K562 (cell line): ENCODE measurements around the gene MRPL42. TPM values are rescaled to one million over a fixed set of nuclear protein-coding genes. Genes with fewer than 3 reads are reported as not detected.

Experiments used
- ATAC-seq: fragments of 200-7000 bp; cut with Tn5 transposase; 3 replicates; pipeline ENCODE4 v1.9.1; 2020; ENCODE audit warnings: moderate library complexity
- BruUV-seq: library from RNA; stranded (reverse); fragments of 400-500 nt; replicated peaks from 2 replicates; lab custom pipeline; 2021; lab: Mats Ljungman, UMichigan
- CTCF ChIA-PET: fragments of 300-600 bp; formaldehyde crosslinking; extraction: SDS; loops from one replicate; lab custom pipeline; 2021; ENCODE audit warnings: low intra/inter-chr PET ratio; lab: Yijun Ruan, JAX
- POLR2A ChIA-PET: fragments of 300-600, 350-650 bp; sonication (Branson Sonifier 250); formaldehyde crosslinking; extraction: SDS; loops from one replicate; lab custom pipeline; 2021; ENCODE audit warnings: antibody characterized with exemption, inconsistent platforms; lab: Yijun Ruan, JAX
- DNase-seq, 4 experiments: peaks; one replicate each; pipeline versions ENCODE4 v3.0.0 to v3.0.0-alpha.2; 2011 to 2018; ENCODE audit warnings: low spot score in 3 of 4, mixed read lengths in 3 of 4; ENCODE audit errors: extremely low read depth in 1 of 4
- FAIRE-seq: peaks from 2 replicates; lab custom pipeline; 2011; peaks lifted over from hg19 to GRCh38; lab: Jason Lieb, UNC
- H2AFZ ChIP-seq: 2 replicates; pipeline ENCODE4 v1.6.0; 2011; ENCODE audit warnings: low read depth, low read length, control low read depth, inconsistent platforms
- H3K27ac ChIP-seq: fragments of 200-600 bp; 3 replicates; pipeline ENCODE4 v1.8.0; 2011; ENCODE audit warnings: low read depth, mild to moderate bottlenecking, control low read depth, inconsistent platforms, low read length, moderate library complexity, mixed read lengths; ENCODE audit errors: extremely low read depth
- H3K27me3 ChIP-seq, 2 experiments: fragments of 300-600 bp in 1 of 2; 2 replicates in 1 of 2; 3 replicates in 1 of 2; pipeline versions ENCODE4 v1.6.0 to v1.8.0; 2011; ENCODE audit warnings: inconsistent platforms in 2 of 2, low read length in 2 of 2, mild to moderate bottlenecking in 1 of 2, mixed read lengths in 1 of 2, moderate library complexity in 1 of 2; ENCODE audit not compliant: control insufficient read depth in 2 of 2, insufficient read depth in 2 of 2
- H3K36me3 ChIP-seq: fragments of 300-600 bp; 3 replicates; pipeline ENCODE4 v1.8.0; 2011; ENCODE audit warnings: mild to moderate bottlenecking, low read length, inconsistent platforms; ENCODE audit not compliant: control insufficient read depth, insufficient read depth
- H3K4me1 ChIP-seq, 2 experiments: fragments of 200-600 bp in 1 of 2; replicated peaks in 1 of 2; 2 replicates in 1 of 2; 3 replicates in 1 of 2; pipeline versions ENCODE4 v1.5.1 to v1.8.0; 2011; ENCODE audit warnings: inconsistent platforms in 2 of 2, low read length in 2 of 2, mild to moderate bottlenecking in 1 of 2, mixed read lengths in 1 of 2, moderate library complexity in 1 of 2; ENCODE audit not compliant: control insufficient read depth in 2 of 2, insufficient read depth in 2 of 2
- H3K4me2 ChIP-seq: 2 replicates; pipeline ENCODE4 v1.6.1; 2011; ENCODE audit warnings: low read length, control low read depth, inconsistent platforms, mixed read lengths; ENCODE audit not compliant: insufficient read depth
- H3K4me3 ChIP-seq: fragments of 200-600 bp; sonication (generic), shearing (Covaris generic); 2 replicates; pipeline ENCODE4 v1.5.1; 2016; ENCODE audit warnings: control low read depth, inconsistent platforms
- H3K79me2 ChIP-seq: fragments of 200-600 bp; 3 replicates; pipeline ENCODE4 v1.8.0; 2011; ENCODE audit warnings: low read length, inconsistent platforms; ENCODE audit not compliant: control insufficient read depth, insufficient read depth
- H3K9ac ChIP-seq, 2 experiments: 2 replicates each; pipeline versions ENCODE4 v1.6.0 to v1.6.1; 2011; ENCODE audit warnings: low read depth in 2 of 2, low read length in 2 of 2, control low read depth in 1 of 2, inconsistent platforms in 1 of 2, mild to moderate bottlenecking in 1 of 2, mixed read lengths in 1 of 2; ENCODE audit not compliant: insufficient read depth in 1 of 2
- H3K9me1 ChIP-seq: one replicate; pipeline ENCODE4 v1.6.0; 2011; ENCODE audit warnings: inconsistent platforms, mild to moderate bottlenecking, low read length, moderate library complexity; ENCODE audit not compliant: control insufficient read depth, insufficient read depth
- H3K9me3 ChIP-seq: replicated peaks from 2 replicates; pipeline ENCODE4 v1.5.1; 2011; ENCODE audit warnings: low read depth, low read length, inconsistent platforms; ENCODE audit not compliant: control insufficient read depth, insufficient read depth
- H4K20me1 ChIP-seq: replicated peaks from 2 replicates; pipeline ENCODE4 v1.6.1; 2011; ENCODE audit warnings: low read length, inconsistent platforms, mixed read lengths; ENCODE audit not compliant: control insufficient read depth, insufficient read depth
- BCOR ChIP-seq: fragments of 450-650 bp; IDR thresholded peaks from 2 replicates; pipeline ENCODE4 v1.6.1; 2016
- CHD2 ChIP-seq: IDR thresholded peaks from 2 replicates; pipeline ENCODE4 v1.6.1; 2011; ENCODE audit warnings: low read depth, low read length
- CREBBP ChIP-seq: IDR thresholded peaks from one replicate; pipeline ENCODE4 v1.6.1; 2012; ENCODE audit warnings: low read depth, mild to moderate bottlenecking, control low read depth, inconsistent platforms, low read length
- DNMT1 ChIP-seq: fragments of 450-650 bp; IDR thresholded peaks from 2 replicates; pipeline ENCODE4 v1.6.1; 2016; ENCODE audit warnings: antibody characterized with exemption, mild to moderate bottlenecking
- GATAD2A ChIP-seq: fragments of 450-650 bp; IDR thresholded peaks from 2 replicates; pipeline ENCODE4 v1.6.1; 2017
- NEUROD1 ChIP-seq: fragments of 150-350 bp; IDR thresholded peaks from 2 replicates; pipeline ENCODE4 v1.6.1; 2014; ENCODE audit warnings: borderline replicate concordance, low read length, low read depth; ENCODE audit not compliant: partially characterized antibody
- RB1 ChIP-seq: fragments of 450-650 bp; IDR thresholded peaks from 2 replicates; pipeline ENCODE4 v1.6.1; 2017; ENCODE audit warnings: low read depth, mild to moderate bottlenecking
- SAFB ChIP-seq: fragments of 200-400 bp; formaldehyde crosslinking; IDR thresholded peaks from 2 replicates; pipeline ENCODE4 v1.6.1; 2017; ENCODE audit warnings: low read depth, low read length, borderline replicate concordance
- SIN3A ChIP-seq, 2 experiments: fragments of 150-350 bp in 1 of 2; IDR thresholded peaks; 2 replicates each; pipeline ENCODE4 v1.6.1; 2011 to 2016; ENCODE audit warnings: borderline replicate concordance in 2 of 2, low read depth in 2 of 2, low read length in 2 of 2, mild to moderate bottlenecking in 2 of 2, moderate library complexity in 2 of 2; ENCODE audit not compliant: control insufficient read depth in 1 of 2
- SIX5 ChIP-seq, 2 experiments: IDR thresholded peaks; 2 replicates each; pipeline ENCODE4 v1.6.1; 2011; ENCODE audit warnings: low read length in 2 of 2, borderline replicate concordance in 1 of 2, low read depth in 1 of 2, mild to moderate bottlenecking in 1 of 2, moderate library complexity in 1 of 2; ENCODE audit not compliant: insufficient read depth in 1 of 2
- TBL1XR1 ChIP-seq, 2 experiments: IDR thresholded peaks; 2 replicates each; pipeline ENCODE4 v1.6.1; 2012; ENCODE audit warnings: improper control_type of control experiment in 2 of 2, low read length in 2 of 2, mild to moderate bottlenecking in 1 of 2
- TCF7 ChIP-seq: sonication (generic); IDR thresholded peaks from 2 replicates; pipeline ENCODE4 v1.6.1; 2016; ENCODE audit warnings: antibody characterized with exemption, borderline replicate concordance
- XRCC3 ChIP-seq: fragments of 450-650 bp; IDR thresholded peaks from 2 replicates; pipeline ENCODE4 v1.6.1; 2017; ENCODE audit warnings: mild to moderate bottlenecking, moderate library complexity
- XRCC5 ChIP-seq: fragments of 200-400 bp; formaldehyde crosslinking; IDR thresholded peaks from 2 replicates; pipeline ENCODE4 v1.6.1; 2017; ENCODE audit warnings: low read depth, mild to moderate bottlenecking, low read length
- ZBED1 ChIP-seq: IDR thresholded peaks from 2 replicates; pipeline ENCODE4 v1.6.1; 2014
- ZBTB17 ChIP-seq: fragments of 450-650 bp; formaldehyde crosslinking; IDR thresholded peaks from 2 replicates; pipeline ENCODE4 v1.4.0; 2020; ENCODE audit warnings: mild to moderate bottlenecking
- ZBTB7A ChIP-seq: IDR thresholded peaks from 2 replicates; pipeline ENCODE4 v1.6.1; 2011; ENCODE audit warnings: low read depth, mild to moderate bottlenecking, low read length, moderate library complexity, borderline replicate concordance; ENCODE audit not compliant: control insufficient read depth
- ZC3H11A ChIP-seq: IDR thresholded peaks from 2 replicates; pipeline ENCODE4 v1.6.1; 2012; ENCODE audit warnings: low read depth, low read length, improper control_type of control experiment
- ZNF766 ChIP-seq: fragments of 200-800 bp; sonication (Bioruptor generic); conservative IDR thresholded peaks from 2 replicates; pipeline ENCODE4 v1.6.1; 2016; ENCODE audit warnings: missing genetic modification characterization, missing compliant biosample characterization
- ZNF778 ChIP-seq: fragments of 450-650 bp; formaldehyde crosslinking; IDR thresholded peaks from 2 replicates; pipeline ENCODE4 v1.4.0; 2020; ENCODE audit warnings: mild to moderate bottlenecking, moderate library complexity
- WGBS: fragments of 100-300 bp; shearing (Covaris generic); methylation state at CpG from one replicate; pipeline ENCODE4 v1.1.6; 2016; ENCODE audit warnings: low coverage, mixed read lengths; ENCODE audit not compliant: insufficient coverage; ENCODE audit errors: missing lambda C conversion rate; 5-methylcytosine and 5-hydroxymethylcytosine counted together
- in situ Hi-C: fragments of 300-500 bp; cut with MboI; formaldehyde crosslinking; loops from 4 replicates; pipeline ENCODE4 v1.15.0; 2018; ENCODE audit warnings: inconsistent platforms, mixed read lengths
- intact Hi-C: fragments of 100-400 bp; cut with micrococcal nuclease; formaldehyde crosslinking; loops from 2 replicates; pipeline ENCODE4 v1.14.2; 2022
- polyA plus RNA-seq, 8 experiments: library from polyadenylated mRNA; depleted of rRNA in 4 of 8; stranded (reverse) in 5 of 8; unstranded in 3 of 8; fragments of >200 nt; fragmentation: Nextera tagmentation in 2 of 8; fragmentation: Illumina TruSeq in 1 of 8; extraction: Ambion mirVana in 2 of 8; extraction: Trizol in 1 of 8; gene quantifications; 2 replicates each; pipeline versions ENCODE4 v1.2.1 to v1.2.3, GENCODE V29; 2011 to 2014; ENCODE audit warnings: inconsistent platforms in 1 of 8, missing spikeins in 1 of 8
- total RNA-seq, 7 experiments: library from RNA; depleted of rRNA in 6 of 7; stranded (reverse); fragments of >200 nt in 6 of 7; fragmentation: Illumina TruSeq in 2 of 7; extraction: Trizol in 2 of 7; gene quantifications; 2 replicates each; pipeline versions ENCODE4 v1.2.1 to v1.2.3, GENCODE V29; 2011 to 2021; ENCODE audit warnings: low replicate concordance in 1 of 7
- TF ChIP-seq, protein P1 (sequence below): fragments of 250-450 bp; sonication (Bioruptor Pico); IDR thresholded peaks from 2 replicates; pipeline ENCODE4 v1.8.0; 2021; ENCODE audit warnings: mild to moderate bottlenecking, moderate library complexity

Gene MRPL42
- total and polyA plus RNA-seq, 9 of the 15 experiments (the other 6 are each of a cell fraction or from before 2014, with no cell fraction given) = 104 to 806 (median 218) TPM

DNA sequence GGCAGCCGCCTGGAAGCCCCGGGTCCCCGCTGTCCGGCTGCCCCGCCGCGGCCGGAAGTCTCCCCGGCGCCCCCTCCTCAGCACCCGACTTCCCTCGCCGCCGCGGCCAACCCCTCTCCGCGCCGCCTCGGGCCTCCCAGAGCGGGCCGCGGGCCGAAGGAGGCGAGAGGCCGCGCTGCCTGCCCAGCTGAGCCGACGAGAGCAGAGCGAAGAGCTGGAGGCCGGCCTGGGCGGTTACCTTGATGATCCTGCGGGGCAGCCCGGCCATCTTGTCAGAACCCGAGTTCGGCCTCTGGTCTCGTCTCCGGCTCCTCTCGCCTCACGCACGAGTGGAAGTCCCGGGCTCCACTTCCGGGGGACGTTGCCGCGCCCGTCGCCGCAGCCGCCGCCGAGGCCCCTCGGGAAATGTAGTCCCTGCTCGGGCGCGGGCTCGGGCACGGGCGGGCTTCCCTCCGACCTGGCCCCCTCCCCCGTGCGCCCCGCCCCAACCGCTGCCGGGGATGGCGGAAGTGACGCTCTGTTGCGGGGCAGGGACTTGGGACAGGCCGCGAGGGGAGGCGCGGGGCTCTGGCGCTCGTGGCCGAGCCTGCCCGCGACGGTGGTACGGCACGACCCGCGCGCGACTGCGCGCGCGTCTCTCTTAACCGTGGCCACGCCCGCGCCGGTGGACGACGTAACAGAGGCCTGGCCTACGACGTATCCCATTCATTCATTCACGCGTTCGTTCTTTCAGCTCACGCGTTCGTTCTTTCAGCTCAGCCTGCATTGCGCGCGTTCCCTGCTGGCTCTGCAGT lies 25.5 kb upstream of the MRPL42 start, which contains the start of gene UBE2N:
UBE2N (minus strand) TSS at position 331 of the 794 bp plus-strand sequence; CDS start at position 268, 63 bp downstream.
- no peaks in the 10 kb centered on the region for H3K9me3 ChIP-seq
- WGBS = under 1% methylated on average over 66 of the region's 105 CpGs
- peaks cover 14 to 30% of the 10 kb centered on the region in 2 experiments for H3K4me1 ChIP-seq
- peaks cover 31% of the 10 kb centered on the region for H4K20me1 ChIP-seq
- H3K4me2 ChIP-seq = peak within 1 kb of the TSS; percentile 89
- BruUV-seq = no TSS peak
- ATAC-seq = peak; percentile 88
- H3K9ac ChIP-seq = peak within 1 kb of the TSS; percentile 94 to 99
- CTCF ChIA-PET = no interaction called here
- H3K36me3 ChIP-seq = peaks cover 12% of the 10 kb centered on the region; the same call in 1 of the 3 replicates
- peaks cover 7% of the 10 kb centered on the region for H3K9me1 ChIP-seq
- in situ Hi-C loops (no loop called here), intact Hi-C loops (no loop called here)
- peak within 1 kb of the TSS; percentile 88 for H2AFZ ChIP-seq
- peak within 1 kb of the TSS; percentile 93 for H3K27ac ChIP-seq
- peak; percentile 93 to 97 (median 94) for DNase-seq
- peak; percentile 78 for FAIRE-seq
- POLR2A ChIA-PET = interaction anchor here (0.6 to 1.7 kb wide), 11 partner anchors 10 to 659 kb away, joined by 3 to 5 read pairs (median 3); no protein-coding TSS in a partner anchor
- H3K79me2 ChIP-seq = peaks cover 62% of the 10 kb centered on the region
- peak within 1 kb of the TSS; percentile 89 for H3K4me3 ChIP-seq
- H3K27me3 ChIP-seq = no peaks in the 10 kb centered on the region
- TF ChIP-seq CREBBP (no peak), DNMT1 (no peak), ZBTB7A (peak; percentile 81), TBL1XR1 (IDR thresholded peaks at IDR 0.05; ENCODE audit: low read length in 2 of 2) (no peak), GATAD2A (peak; percentile 76; the same call in 1 of the 2 replicates), BCOR (peak; percentile 37; the same call in 1 of the 2 replicates), XRCC5 (no peak), SIN3A (IDR thresholded peaks at IDR 0.05; ENCODE audit: borderline replicate concordance in 2 of 2, control insufficient read depth in 1 of 2, low read depth in 2 of 2, low read length in 2 of 2) (peak; percentile 45 to 77; a peak in 2 of 4 replicates), TCF7 (0 out of 2 replicates have a peak, but pooled peaks have one; percentile 37), SAFB (peak; percentile 95), XRCC3 (no peak), CHD2 (peak; percentile 90), RB1 (peak; percentile 22), ZNF766 (CRISPR knock-in tag) (peak; percentile 49; the same call in 1 of the 2 replicates), ZC3H11A (no peak), ZBTB17 (CRISPR knock-in tag) (no peak), ZBED1 (no peak), NEUROD1 (no peak), ZNF778 (CRISPR knock-in tag) (no peak), SIX5 (IDR thresholded peaks at IDR 0.05; ENCODE audit: borderline replicate concordance in 1 of 2, insufficient read depth in 1 of 2, low read depth in 1 of 2, low read length in 2 of 2) (peak; percentile 63 to 76)
- TF ChIP-seq, protein P1, sequence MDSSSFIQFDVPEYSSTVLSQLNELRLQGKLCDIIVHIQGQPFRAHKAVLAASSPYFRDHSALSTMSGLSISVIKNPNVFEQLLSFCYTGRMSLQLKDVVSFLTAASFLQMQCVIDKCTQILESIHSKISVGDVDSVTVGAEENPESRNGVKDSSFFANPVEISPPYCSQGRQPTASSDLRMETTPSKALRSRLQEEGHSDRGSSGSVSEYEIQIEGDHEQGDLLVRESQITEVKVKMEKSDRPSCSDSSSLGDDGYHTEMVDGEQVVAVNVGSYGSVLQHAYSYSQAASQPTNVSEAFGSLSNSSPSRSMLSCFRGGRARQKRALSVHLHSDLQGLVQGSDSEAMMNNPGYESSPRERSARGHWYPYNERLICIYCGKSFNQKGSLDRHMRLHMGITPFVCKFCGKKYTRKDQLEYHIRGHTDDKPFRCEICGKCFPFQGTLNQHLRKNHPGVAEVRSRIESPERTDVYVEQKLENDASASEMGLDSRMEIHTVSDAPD (CRISPR knock-in tag) = no peak
